Fibroblast of skin of right quadriceps (primary cell): Measurements from ENCODE around the gene NTRK3.
"Not testable (repeated sequence)": the region's sequence is repeated elsewhere in the genome, so short reads cannot be mapped to it uniquely, and the experiment has no call there.

Experiments used
- DNase-seq: peaks from one replicate; pipeline ENCODE4 v3.0.0-alpha.2; 2013

The NTRK3 gene

GRCh38 chr15:88071141-88071540, 185.4 kb downstream of the NTRK3 start:
- DNase-seq: no peak

DNA sequence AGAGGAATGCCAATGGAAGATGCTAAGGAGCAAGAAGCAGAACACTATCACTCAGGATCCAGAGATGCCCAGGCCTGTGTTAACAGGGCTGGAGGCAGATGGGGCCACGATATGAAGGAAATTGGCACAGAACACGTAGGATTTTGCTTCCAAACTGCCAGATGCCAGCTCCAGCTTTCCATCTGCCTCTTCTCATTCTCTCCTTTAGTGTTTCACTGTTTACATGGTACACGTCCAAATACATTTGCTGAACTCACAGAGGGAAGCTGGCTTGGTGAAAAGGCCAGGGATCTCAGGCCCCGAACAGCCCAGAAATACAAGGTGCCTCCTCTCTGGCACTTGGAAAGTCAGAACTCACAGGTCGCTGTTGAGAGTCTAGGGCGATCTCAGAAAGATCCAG, 187.0 kb downstream of the NTRK3 start:
- no peak for DNase-seq

DNA sequence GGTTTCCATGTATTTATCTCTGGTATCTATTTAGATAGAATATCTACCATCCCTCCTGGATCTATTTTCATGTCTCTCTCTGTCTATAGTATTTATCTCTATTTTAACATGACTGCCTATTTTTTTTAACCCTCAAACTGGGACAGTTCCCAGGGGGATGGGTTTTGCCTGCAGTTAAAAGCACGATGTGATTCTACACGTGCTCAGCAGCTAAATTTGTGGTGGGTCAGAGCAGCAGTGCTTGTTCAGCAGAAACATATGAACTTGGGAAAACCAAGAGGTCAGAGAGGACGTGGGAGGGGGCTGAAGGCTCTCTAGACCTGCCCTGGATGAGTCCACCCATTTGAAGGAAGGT, 189.2 kb downstream of the NTRK3 start:
- DNase-seq: no peak

- no peak for DNase-seq
These were observed 189.8 kb downstream of the NTRK3 start for GRCh38 chr15:88066636-88067330.

DNA sequence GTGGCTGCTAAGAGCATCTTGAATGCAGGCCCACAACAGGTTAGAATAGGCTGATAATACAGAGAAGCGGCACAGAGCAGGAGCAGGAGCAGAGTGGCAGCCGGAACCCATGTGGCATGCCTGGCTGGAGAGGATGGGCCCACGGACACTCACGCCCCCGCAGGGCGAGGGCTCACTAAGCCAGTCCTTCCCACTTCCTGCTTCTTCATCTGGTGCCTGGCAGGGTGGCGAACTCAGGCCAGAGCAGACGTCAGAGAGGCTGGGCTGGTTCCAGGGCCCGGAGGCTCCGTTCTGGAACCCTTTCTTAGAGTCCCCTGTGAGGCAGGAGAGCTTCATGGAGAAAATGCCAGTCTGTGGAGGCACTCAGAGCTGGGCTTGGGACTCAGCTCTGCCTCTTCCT, 195.1 kb downstream of the NTRK3 start:
- DNase-seq: no peak

GRCh38 chr15:88060383-88060782, 196.2 kb downstream of the NTRK3 start:
- no peak for DNase-seq

GRCh38 chr15:88057836-88058235, 198.7 kb downstream of the NTRK3 start:
- no peak for DNase-seq

- no peak for DNase-seq
These were observed 207.0 kb downstream of the NTRK3 start for GRCh38 chr15:88049506-88049905.

DNA sequence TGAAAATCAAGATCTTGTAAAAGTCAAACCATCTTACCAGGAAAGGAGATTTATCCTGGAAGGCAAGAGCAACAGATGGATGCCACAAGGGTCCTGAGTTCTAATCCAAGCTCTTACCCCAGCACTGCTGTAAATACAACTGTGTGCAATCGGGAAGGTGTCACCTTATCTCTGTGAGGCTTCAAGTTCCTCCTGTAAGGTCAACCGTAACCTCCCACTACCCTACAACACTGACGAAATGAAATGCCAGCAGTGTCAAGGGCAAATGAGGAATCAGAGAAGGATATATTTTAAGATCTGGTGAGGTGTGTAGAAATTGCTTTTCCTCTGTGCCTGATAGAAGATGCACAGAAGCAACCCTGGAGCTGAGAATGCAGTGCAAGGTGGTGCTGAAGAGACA, 207.8 kb downstream of the NTRK3 start:
- DNase-seq: no peak

GRCh38 chr15:88048237-88048636, 208.3 kb downstream of the NTRK3 start:
- DNase-seq: no peak

DNA sequence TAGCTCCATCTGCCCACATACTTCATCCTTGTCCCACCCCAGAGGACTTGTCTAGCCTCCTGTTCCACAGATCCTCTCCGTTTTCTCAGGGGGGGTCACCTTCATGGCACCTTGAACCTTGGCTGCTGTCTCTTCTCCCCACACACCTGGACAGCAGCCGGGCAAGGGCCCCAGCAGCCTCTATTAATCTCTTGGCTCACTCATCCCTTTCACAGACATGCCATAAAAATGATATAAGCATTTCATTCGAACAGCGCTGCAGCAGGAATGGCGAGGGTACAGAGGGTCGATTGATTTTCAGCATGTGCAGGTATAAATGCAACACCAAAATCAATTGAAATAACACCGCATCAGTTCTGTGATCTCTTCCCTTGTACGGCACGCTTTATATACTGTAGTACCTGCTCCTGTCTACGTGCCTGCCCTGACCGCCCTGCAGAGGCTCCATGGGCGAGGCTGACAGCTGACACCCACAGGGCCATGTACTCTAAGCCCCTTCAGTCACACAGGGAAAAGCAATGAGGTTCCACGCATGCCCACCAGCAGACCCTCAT, 209.9 kb downstream of the NTRK3 start:
- DNase-seq: no peak

GRCh38 chr15:88043396-88043795, 213.1 kb downstream of the NTRK3 start:
- DNase-seq: no peak

DNA sequence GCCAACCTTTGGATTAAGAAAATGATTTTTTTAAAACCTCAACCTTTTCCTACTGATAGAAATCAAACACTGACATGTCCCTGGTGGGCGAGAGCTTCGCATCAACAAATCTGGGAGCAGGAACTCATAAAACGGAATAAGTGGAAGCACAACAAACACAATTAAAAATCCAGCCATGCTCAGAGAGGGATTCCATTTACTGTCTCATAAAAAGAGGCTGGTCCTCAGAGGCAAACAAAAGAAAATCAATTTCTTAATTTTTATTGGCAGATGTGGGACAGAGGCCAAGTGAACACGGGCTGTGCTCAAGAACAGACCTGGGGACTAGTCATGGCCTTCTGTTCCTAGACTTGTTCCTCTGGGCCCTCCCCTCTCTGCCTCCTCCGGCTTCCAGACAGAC, 214.5 kb downstream of the NTRK3 start:
- DNase-seq: no peak

DNA sequence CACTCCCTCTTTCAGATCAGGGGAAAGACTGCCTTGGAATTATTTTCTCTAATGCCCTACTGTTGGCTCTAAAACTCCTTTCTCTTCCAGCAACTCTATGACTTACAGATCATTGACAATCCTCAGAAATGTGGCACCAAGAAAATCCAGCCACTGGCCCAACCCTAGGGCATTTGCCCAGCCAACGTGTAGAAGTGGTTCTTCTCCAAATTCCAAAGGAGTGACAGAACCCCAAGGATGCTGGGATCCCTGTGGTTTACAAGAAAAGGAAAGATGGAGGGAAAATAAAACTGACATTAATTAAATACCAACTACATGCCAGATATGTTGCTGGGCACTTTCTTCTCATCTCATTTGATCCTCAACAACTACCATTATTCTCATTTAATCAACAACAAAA, 216.0 kb downstream of the NTRK3 start:
- DNase-seq: no peak

GRCh38 chr15:88038261-88038660, 218.3 kb downstream of the NTRK3 start:
- DNase-seq: no peak

DNA sequence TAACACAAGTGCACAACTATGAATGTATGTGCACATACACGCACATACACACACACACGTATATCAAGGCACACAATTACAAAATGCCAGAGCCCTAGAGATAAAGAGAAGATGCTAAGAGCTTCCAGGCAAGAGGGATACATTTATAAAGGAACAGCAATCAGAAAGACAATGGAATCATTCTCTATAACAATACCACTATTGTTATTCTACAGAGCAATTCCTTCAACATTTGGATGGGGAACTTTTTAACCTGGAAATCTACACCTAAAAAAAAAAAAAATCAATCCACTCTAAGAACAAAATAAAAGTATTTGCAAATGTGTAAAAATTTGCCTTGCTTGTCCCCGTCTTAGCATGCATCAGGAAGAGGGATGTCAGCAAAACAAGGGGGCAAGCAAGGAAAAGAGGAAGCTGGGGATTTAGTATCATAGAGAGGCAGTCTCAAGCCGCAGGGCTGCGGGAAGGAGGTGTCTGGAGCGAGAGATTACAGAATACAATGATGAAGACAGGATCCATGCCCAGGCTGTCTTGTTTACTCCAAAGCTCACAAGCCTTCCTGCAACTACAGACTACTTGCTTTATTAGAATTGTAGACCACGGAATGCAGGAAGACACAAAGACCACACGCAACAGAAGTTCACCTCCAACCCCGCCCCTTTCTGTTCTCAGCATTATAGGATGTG, 220.2 kb downstream of the NTRK3 start:
- DNase-seq: no peak

- DNase-seq: no peak
These were observed 221.2 kb downstream of the NTRK3 start for GRCh38 chr15:88035381-88035780.

DNA sequence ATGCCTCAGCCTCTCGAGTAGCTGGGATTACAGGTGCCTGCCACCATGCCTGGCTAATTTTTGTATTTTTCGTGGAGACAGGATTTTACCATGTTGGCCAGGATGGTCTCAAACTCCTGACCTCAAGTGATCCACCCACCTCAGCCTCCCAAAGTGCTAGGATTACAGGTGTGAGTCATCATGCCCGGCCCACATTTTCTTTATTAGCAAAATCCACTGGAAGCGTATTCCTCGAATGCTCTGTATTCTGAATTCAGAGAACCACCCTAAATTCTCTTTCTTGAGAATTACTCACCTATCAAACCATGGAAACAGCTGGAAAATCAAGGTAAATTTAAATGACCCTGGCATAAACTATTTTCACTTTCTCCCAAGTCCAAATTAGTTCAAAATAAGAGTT, 223.1 kb downstream of the NTRK3 start:
- not testable (repeated sequence) for DNase-seq

DNA sequence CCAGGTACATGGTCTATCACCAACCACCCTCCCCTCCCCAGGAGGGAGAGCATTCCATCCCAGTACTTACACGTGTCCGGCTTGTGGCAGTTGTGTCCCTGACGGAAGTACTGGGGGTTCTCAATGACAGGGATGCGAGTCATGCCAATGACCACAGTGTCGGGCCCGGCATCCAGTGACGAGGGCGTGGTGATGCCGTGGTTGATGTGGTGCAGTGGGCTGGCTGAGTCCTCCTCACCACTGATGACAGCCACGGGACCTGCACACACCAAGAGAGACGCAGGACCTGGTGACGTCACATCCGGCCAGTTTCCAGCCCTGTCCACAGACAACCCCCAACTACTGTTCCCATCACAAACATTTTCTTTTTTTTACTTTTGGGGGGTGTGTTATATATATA, 223.8 kb downstream of the NTRK3 start:
- DNase-seq: peak; percentile 51

DNA sequence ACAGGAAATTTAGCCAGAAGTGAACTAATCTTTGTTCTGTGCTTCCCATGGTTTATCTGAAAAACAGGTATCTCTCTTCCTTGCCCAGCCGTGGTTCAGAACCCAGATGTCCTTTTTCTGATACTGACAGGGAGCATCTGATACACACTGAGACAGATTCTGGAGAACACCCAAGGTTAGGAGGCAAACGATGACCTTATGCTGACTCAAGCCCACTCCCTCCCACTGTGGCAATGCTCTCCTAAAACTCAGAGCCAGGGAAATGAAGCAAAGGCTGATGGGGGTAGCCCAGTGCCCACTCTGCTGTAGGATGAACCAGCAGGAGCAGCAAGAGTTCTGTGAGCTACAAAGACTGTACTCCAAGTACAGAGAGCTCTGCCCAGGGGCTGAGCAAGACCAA, 225.1 kb downstream of the NTRK3 start:
- DNase-seq: peak; percentile 20

DNA sequence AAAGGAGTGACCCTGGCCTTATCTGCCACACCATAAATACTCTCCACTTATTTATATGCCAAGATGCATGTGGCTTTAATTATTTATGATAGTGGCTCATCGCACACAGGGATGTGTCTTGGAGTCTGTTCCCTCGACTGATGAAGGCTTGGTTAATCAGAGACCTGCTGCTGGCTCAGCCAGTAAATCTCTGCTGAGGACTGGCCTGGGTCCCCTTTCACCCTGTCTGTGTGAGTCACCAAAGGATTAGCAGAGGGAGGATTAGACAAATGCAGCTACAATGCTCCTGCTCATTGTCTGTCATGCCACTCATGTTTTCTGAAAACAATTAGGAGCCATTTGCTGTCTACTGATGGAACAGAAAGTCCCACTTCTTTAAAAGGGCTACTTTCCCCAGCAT, 226.8 kb downstream of the NTRK3 start:
- peak; percentile 79 for DNase-seq

- peak; percentile 15 for DNase-seq
These were observed 228.5 kb downstream of the NTRK3 start for GRCh38 chr15:88028024-88028423.

DNA sequence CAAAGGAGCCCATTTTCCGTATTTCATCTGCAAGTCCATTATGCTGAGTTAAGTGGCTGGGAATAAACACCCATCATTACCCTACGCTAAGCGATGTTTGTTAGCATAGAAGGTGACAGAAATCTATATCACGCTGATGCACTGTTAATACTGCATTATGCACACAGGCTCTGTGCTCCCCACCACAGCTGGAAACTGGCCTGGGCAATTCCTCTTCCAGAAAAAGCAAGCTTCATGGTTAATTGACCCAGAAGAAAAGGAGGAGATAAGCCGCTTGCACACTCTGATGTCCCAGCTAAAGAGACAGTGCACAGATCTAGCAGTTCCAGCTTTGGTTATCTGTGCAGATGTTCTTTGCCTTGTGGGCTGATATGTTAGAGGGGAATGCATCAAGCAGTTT, 232.6 kb downstream of the NTRK3 start:
- DNase-seq: no peak

DNA sequence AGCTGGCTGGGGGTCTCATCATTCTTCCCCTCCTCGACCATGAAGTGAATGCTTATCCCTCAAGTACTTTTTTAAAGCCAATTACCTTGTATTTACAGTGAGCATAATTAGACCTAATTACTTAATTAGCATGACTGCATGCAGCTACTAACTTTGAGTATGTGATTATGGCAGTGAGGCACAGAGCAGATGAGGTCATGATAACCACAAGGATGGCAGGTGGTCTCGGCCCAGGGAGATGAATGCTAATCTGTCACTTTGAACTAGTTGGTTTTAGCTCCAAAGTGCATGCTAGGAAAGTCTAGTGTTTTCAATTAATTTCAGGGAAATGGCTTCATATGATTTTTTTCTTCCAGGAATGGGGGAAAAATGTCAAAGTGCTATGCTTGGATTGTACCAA, 233.8 kb downstream of the NTRK3 start:
- peak; percentile 50 for DNase-seq

DNA sequence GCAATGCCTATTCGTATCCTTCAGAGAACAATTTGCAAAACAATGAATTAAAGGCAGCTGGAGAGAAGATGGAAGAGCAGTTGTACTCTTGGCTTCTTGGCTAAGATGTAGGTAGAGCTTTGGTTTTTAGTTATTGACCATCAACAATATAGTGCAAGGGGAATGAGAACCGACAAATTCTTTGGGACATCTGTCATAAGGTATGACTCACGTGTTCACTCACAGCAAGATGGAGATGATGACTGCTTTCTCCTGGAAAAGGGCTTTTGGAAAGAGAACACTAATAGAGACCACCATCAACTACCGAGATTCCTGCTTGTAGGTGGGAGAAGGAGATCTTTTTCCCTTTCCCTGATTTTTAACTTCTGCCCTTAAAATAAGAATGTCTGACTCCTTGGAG, 234.9 kb downstream of the NTRK3 start:
- peak; percentile 59 for DNase-seq
